Fibroblast of skin of scalp (primary cell): ENCODE data around the gene ATP6V1F.

Experiments
- DNase-seq: peaks from one replicate; pipeline ENCODE4 v3.0.0-alpha.2; 2013

Gene ATP6V1F

GRCh38 chr7:128835790-128836641 lies 26.6 kb upstream of the ATP6V1F start:
- peak; percentile 59 for DNase-seq

DNA sequence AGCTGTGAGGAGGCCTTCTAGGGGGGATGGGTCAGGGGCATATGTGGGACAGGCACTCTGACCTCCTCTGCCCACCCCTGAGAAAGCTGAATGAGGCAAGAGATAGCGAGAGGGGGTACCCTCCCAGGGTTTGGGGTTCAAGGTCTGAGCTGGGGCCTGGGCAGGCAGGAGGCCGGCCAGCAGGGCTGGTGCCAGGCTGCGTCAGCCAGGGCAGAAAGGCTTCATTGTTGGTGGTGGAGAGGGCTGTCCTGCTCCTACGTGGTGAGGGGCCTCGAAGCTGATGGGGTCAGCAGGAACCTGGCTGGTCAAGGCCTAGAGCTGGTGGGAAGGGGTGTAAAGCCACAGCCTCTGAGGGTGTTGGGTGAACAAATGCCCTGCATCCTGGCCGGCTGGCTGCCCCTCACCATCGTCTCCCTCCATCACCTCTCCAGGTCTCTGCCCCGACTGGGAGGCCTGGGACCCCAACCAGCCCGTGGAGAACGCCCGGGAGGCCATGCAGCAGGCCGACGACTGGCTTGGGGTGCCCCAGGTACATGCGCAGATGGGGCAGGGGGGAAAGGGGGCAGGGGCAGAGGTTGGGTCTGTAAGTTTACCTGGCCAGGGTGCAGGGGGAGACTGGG lies 25.8 kb upstream of the ATP6V1F start:
- DNase-seq: no peak

- DNase-seq: no peak
Observed at GRCh38 chr7:128837521-128837921, 25.1 kb upstream of the ATP6V1F start.

DNA sequence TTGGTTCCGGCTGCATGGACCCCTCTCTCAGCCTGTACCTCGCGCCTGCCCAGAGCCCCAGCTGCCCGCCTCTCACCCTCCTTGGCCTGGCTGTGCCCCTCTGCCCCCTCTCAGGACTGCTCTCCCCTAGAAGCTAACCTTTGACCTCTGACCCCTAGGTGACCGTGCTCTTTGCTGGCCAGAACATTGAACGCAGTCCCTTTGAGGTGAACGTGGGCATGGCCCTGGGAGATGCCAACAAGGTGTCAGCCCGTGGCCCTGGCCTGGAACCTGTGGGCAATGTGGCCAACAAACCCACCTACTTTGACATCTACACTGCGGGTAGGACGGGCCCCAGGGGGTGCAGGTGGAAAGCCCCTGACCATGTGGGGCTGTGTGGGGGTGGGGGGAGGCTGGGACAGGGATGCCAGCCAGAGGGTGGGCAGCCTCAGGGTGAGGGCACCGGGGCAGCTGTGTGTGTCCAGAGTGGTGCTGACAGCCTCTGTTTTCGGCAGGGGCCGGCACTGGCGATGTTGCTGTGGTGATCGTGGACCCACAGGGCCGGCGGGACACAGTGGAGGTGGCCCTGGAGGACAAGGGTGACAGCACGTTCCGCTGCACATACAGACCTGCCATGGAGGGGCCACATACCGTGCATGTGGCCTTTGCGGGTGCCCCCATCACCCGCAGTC lies 24.4 kb upstream of the ATP6V1F start:
- DNase-seq: no peak

DNA sequence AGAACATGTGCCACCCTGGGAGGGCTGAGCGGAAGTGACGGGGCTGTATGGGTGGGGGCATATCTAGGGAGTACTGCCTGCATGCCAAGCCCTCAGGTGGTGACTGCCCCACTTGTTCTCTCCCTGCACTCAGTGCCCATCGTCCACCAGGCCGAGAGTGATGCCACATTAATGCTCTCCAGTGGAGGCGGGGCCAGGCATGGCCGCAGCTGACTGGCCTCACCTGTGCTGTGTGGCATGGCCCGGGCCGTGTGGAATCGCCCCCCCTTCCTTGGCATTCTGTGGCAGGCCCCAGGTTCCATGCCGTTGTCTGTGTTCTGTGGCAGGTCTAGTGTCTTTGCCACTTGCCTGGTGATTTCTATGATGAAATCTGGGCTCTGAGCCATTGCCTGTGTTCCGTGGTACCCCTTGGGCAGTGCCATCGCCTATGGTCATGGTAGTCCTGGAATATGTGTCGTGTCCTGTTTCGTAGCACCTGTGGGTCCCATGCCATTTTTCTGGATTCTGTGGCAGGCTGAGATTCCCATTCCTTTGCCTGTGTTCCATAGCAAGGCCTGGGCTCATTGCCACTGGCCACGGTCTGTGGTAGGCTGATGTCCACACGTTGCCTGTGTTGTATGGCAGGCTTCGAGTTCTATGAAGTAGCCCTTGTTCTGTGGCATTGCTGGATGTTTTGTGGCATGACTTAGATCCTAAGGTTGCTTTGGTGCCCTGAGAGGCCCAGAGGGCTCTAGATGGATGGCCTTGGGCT lies 23.5 kb upstream of the ATP6V1F start:
- no peak for DNase-seq

DNA sequence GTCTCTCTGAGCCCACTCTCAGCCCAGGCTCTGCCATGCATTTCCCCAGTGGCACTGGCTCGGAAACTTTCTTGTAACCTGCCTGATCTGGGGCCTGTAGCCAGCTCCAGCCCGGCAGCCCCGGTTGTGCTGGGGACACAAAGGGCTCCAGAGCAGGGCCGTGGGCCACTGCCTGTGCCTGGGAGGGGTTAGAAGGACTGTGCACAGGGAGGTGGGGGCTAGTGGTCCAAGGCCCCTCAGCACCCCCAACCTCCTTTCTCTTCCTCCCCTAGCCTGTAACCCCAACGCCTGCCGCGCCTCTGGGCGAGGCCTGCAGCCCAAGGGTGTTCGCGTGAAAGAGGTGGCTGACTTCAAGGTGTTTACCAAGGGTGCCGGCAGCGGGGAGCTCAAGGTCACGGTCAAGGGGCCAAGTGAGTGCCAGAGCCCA lies 22.9 kb upstream of the ATP6V1F start:
- no peak for DNase-seq

- no peak for DNase-seq
Observed at GRCh38 chr7:128840326-128841170, 22.1 kb upstream of the ATP6V1F start.

DNA sequence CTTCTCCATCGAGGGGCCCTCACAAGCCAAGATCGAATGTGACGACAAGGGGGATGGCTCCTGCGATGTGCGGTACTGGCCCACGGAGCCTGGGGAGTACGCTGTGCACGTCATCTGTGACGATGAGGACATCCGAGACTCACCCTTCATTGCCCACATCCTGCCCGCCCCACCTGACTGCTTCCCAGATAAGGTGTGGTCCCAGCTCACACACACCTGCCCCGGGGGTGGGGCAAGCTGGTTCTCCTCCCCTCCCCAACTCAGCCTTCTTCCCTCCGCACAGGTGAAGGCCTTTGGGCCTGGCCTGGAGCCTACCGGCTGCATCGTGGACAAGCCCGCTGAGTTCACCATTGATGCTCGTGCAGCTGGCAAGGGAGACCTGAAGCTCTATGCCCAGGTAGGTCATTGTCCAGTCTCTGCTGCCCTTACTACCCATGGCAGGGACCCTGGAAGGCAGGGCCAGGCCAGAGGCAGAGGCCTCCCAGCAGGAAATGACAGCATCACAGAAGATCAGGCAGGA lies 21.4 kb upstream of the ATP6V1F start:
- no peak for DNase-seq

- peak; percentile 55 for DNase-seq
Observed at GRCh38 chr7:128841921-128842673, 20.6 kb upstream of the ATP6V1F start.

GRCh38 chr7:128842674-128843641 lies 19.7 kb upstream of the ATP6V1F start:
- DNase-seq: no peak

- DNase-seq: no peak
Observed at GRCh38 chr7:128843938-128844621, 18.6 kb upstream of the ATP6V1F start.

- no peak for DNase-seq
Observed at GRCh38 chr7:128844777-128845311, 17.8 kb upstream of the ATP6V1F start.

DNA sequence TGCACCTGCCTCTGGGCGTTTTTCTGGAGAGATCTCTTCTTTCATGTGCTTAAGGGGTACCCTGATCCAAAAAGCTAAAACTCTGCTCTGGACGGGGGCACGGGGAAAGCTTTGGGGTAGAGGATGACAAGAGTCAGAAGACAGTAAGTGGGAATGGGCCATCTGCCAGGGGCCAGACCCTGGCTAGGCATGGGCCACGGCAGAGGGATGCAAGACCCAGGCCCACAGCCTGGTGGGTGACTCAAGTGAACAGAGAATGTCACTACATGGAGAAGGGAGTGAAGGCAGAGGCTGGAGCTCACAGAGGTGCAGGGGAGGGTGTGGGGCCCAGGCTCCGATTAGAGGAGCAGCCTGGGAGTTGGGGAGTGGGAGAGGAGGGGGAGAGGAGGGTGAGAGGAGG lies 17.2 kb upstream of the ATP6V1F start:
- DNase-seq: no peak

DNA sequence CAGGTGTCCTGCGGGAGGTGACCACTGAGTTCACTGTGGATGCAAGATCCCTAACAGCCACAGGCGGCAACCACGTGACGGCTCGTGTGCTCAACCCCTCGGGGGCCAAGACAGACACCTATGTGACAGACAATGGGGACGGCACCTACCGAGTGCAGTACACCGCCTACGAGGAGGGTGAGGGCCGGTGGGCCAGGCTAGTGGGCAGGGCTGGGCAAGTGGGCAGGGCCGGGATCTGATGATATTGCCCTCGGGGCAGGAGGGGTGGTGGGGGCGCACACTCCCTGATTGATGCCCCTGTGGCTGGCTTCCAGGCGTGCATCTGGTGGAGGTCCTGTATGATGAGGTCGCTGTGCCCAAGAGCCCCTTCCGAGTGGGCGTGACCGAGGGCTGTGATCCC lies 16.7 kb upstream of the ATP6V1F start:
- no peak for DNase-seq

DNA sequence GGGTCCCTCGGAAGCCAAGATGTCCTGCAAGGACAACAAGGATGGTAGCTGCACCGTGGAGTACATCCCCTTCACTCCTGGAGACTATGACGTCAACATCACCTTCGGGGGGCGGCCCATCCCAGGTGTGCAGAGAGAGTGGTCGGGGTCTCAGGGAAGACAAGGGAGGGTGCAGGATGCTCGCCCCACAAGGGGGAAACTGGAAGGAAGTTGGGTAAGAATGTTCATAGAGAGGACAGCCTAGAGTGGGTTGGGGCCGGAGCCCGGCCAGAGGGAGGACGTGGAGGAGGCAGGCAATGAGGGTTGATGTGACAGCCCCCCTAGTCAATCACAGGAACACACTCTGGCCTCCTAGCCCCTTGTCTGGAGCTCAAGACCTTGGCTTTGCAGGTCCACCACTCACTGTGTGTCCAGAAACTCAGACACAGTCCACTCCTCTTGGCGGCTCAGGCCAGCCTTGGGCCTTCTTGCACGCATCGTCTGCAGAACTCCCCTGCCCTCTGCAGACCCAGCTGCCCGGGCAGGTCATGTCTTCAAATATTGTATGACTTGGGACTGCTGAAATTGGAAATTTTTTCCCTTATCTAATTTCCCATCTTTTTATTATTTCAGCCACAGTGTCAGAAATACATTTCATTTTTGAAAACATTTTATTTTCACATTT lies 15.7 kb upstream of the ATP6V1F start:
- no peak for DNase-seq

DNA sequence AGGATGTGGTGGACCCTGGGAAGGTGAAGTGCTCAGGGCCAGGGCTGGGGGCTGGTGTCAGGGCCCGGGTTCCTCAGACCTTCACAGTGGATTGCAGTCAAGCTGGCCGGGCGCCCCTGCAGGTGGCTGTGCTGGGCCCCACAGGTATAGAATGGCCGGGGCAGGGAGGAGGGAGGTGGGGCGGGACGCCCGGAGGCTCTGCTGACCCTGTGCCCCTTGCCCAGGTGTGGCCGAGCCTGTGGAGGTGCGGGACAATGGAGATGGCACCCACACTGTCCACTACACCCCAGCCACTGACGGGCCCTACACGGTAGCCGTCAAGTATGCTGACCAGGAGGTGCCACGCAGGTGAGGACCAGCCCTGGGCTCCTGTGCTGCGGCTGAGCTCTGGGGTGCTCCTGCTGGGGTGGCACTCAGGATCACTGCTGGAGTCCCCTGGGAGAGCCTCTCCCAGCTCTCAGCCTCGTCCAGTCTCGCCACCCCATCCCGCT lies 14.9 kb upstream of the ATP6V1F start:
- no peak for DNase-seq

DNA sequence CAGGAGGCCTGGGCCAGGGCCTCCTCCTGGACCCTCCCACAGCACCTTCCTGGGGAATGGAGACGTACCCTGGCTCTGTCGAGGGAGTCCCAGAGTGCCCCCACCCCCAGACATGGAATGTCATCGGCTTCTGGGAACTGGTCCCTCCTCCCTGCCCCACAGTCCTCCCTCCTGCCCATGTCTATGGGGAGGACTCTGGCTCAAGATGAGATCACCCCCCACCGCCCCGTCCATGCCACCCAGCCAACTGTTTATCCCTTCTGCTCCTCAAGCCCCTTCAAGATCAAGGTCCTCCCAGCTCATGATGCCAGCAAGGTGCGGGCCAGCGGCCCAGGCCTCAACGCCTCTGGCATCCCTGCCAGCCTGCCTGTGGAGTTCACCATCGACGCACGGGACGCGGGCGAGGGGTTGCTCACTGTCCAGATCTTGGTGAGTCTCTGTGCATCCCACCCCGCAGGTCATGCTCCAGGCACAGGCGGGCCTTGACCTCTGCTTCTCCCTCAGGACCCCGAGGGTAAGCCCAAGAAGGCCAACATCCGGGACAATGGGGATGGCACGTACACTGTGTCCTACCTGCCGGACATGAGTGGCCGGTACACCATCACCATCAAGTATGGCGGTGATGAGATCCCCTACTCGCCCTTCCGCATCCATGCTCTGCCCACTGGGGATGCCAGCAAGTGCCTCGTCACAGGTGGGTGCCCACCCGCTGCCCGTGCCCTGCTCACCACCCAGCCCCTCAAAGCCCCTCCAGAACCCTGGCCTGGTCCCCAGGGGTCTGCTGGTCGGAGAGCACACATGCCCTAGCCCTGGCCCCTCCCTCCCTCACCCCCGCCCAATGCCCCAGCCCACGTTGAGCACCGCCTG lies 14.1 kb upstream of the ATP6V1F start:
- no peak for DNase-seq
